SK-N-SH (cell line): ENCODE measurements around the gene BMP7. TPM values are rescaled to one million over a fixed set of nuclear protein-coding genes. Genes with fewer than 3 reads are reported as not detected.

ENCODE experiments used
- CTCF ChIA-PET: fragments of 300-600, 350-600 bp; formaldehyde crosslinking; extraction: SDS; loops from one replicate; lab custom pipeline; 2021; lab: Yijun Ruan, JAX
- POLR2A ChIA-PET: fragments of 350-600 bp; sonication (Branson Sonifier 250); formaldehyde crosslinking; extraction: SDS; loops from one replicate; lab custom pipeline; 2020; ENCODE audit warnings: antibody characterized with exemption, inconsistent platforms; lab: Yijun Ruan, JAX
- DNase-seq: peaks from one replicate; pipeline ENCODE4 v3.0.0; 2012
- H2AFZ ChIP-seq: fragments of 200-600 bp; sonication (generic); 2 replicates; pipeline ENCODE4 v1.8.1; 2016; ENCODE audit warnings: antibody characterized with exemption, mild to moderate bottlenecking, low read depth
- H3F3A ChIP-seq: fragments of 200-600 bp; sonication (generic); replicated peaks from 2 replicates; pipeline ENCODE3; 2016; ENCODE audit warnings: antibody characterized with exemption, mild to moderate bottlenecking; ENCODE audit not compliant: insufficient read depth
- H3K27ac ChIP-seq, 2 experiments: fragments of 200-500 bp in 1 of 2; fragments of 200-600 bp in 1 of 2; sonication (Bioruptor generic) in 1 of 2; sonication (generic), shearing (Covaris generic) in 1 of 2; 2 replicates each; pipeline versions ENCODE4 v1.5.1 to v1.6.1; 2014 to 2016; ENCODE audit warnings: low read depth in 2 of 2, inconsistent platforms in 1 of 2, low read length in 1 of 2, mild to moderate bottlenecking in 1 of 2, mixed read lengths in 1 of 2
- H3K27me3 ChIP-seq: fragments of 200-600 bp; sonication (generic), shearing (Covaris generic); 2 replicates; pipeline ENCODE4 v1.6.1; 2016; ENCODE audit warnings: mixed run types; ENCODE audit not compliant: insufficient read depth
- H3K36me3 ChIP-seq, 2 experiments: fragments of 200-500 bp in 1 of 2; fragments of 200-600 bp in 1 of 2; sonication (Bioruptor generic) in 1 of 2; sonication (generic) in 1 of 2; replicated peaks in 1 of 2; 2 replicates each; pipeline versions ENCODE3 to v1.5.1; 2014 to 2016; ENCODE audit warnings: low read length in 1 of 2, mild to moderate bottlenecking in 1 of 2; ENCODE audit not compliant: insufficient read depth in 2 of 2, control insufficient read depth in 1 of 2
- H3K4me1 ChIP-seq, 2 experiments: fragments of 200-500 bp in 1 of 2; fragments of 200-600 bp in 1 of 2; sonication (Bioruptor generic) in 1 of 2; sonication (generic), shearing (Covaris generic) in 1 of 2; 2 replicates each; pipeline versions ENCODE4 v1.5.1 to v1.6.1; 2014 to 2016; ENCODE audit warnings: low read depth in 1 of 2, low read length in 1 of 2, mixed run types in 1 of 2; ENCODE audit not compliant: insufficient read depth in 2 of 2, control insufficient read depth in 1 of 2
- H3K4me2 ChIP-seq: fragments of 200-600 bp; sonication (generic), shearing (Covaris generic); 2 replicates; pipeline ENCODE4 v1.6.1; 2017; ENCODE audit warnings: mixed run types
- H3K4me3 ChIP-seq, 2 experiments: fragments of 200-500 bp in 1 of 2; fragments of 200-600 bp in 1 of 2; sonication (Bioruptor generic) in 1 of 2; sonication (generic), shearing (Covaris generic) in 1 of 2; 2 replicates each; pipeline versions ENCODE4 v1.5.1 to v1.8.1; 2014 to 2016; ENCODE audit warnings: low read depth in 2 of 2, inconsistent platforms in 1 of 2, low read length in 1 of 2, mild to moderate bottlenecking in 1 of 2, mixed read lengths in 1 of 2, moderate library complexity in 1 of 2
- H3K79me2 ChIP-seq: fragments of 200-600 bp; sonication (generic); 2 replicates; pipeline ENCODE4 v1.8.1; 2017; ENCODE audit warnings: mild to moderate bottlenecking; ENCODE audit not compliant: insufficient read depth
- H3K9ac ChIP-seq: fragments of 200-600 bp; sonication (generic); 2 replicates; pipeline ENCODE4 v1.6.1; 2017; ENCODE audit warnings: mixed run types
- H3K9me2 ChIP-seq: fragments of 200-600 bp; sonication (generic); 2 replicates; pipeline ENCODE4 v1.6.1; 2017; ENCODE audit warnings: mixed run types
- H3K9me3 ChIP-seq: fragments of 200-600 bp; sonication (generic); 2 replicates; pipeline ENCODE4 v1.6.1; 2017; ENCODE audit warnings: mixed run types, mild to moderate bottlenecking, moderate library complexity
- H4K20me1 ChIP-seq: fragments of 200-600 bp; sonication (generic); 2 replicates; pipeline ENCODE4 v1.6.1; 2017; ENCODE audit warnings: mild to moderate bottlenecking, mixed run types; ENCODE audit not compliant: insufficient read depth
- CHD2 ChIP-seq: fragments of 150-350 bp; IDR thresholded peaks from 2 replicates; pipeline ENCODE4 v1.6.1; 2018; ENCODE audit warnings: low read length; ENCODE audit not compliant: partially characterized antibody
- EP300 ChIP-seq, 2 experiments: IDR thresholded peaks; 2 replicates each; pipeline versions ENCODE4 v1.4.0 to v1.6.1; 2012; ENCODE audit warnings: borderline replicate concordance in 1 of 2, low read depth in 1 of 2, low read length in 1 of 2
- FOXJ3 ChIP-seq: sonication (generic); formaldehyde crosslinking; IDR thresholded peaks from 2 replicates; pipeline ENCODE4 v1.5.1; 2020; ENCODE audit warnings: mild to moderate bottlenecking, missing genetic modification reagents
- GABPA ChIP-seq: IDR thresholded peaks from 2 replicates; pipeline ENCODE4 v1.4.0; 2012; ENCODE audit warnings: low read depth, mild to moderate bottlenecking
- MEF2A ChIP-seq: IDR thresholded peaks from 2 replicates; pipeline ENCODE4 v1.4.0; 2012; ENCODE audit warnings: low read depth, borderline replicate concordance
- NRF1 ChIP-seq: IDR thresholded peaks from 2 replicates; pipeline ENCODE4 v1.6.1; 2012; ENCODE audit warnings: low read depth, mild to moderate bottlenecking, low read length
- RFX5 ChIP-seq: IDR thresholded peaks from 2 replicates; pipeline ENCODE4 v1.6.1; 2012; ENCODE audit warnings: mild to moderate bottlenecking, improper control_type of control experiment, low read length
- SMC3 ChIP-seq: IDR thresholded peaks from 2 replicates; pipeline ENCODE4 v1.6.1; 2012; ENCODE audit warnings: low read depth, low read length, improper control_type of control experiment
- TAF1 ChIP-seq: IDR thresholded peaks from 2 replicates; pipeline ENCODE4 v1.6.1; 2012; ENCODE audit warnings: low read depth, mild to moderate bottlenecking, low read length, moderate library complexity, borderline replicate concordance
- WGBS: methylation state at CpG from one replicate; pipeline ENCODE4 v1.1.6; 2017; ENCODE audit warnings: low lambda C conversion rate; 5-methylcytosine and 5-hydroxymethylcytosine counted together
- polyA plus RNA-seq, 3 experiments: library from polyadenylated mRNA; depleted of rRNA; stranded (reverse); fragments of >200 nt; gene quantifications; 2 replicates each; pipeline ENCODE4 v1.2.3, GENCODE V29; 2012
- TF ChIP-seq, protein P1 (sequence below): IDR thresholded peaks from 2 replicates; pipeline ENCODE4 v1.4.0; 2012; ENCODE audit warnings: low read depth, borderline replicate concordance

The BMP7 gene
- polyA plus RNA-seq, 1 of the 3 experiments (the other 2 are of a cell fraction), result not detected

DNA sequence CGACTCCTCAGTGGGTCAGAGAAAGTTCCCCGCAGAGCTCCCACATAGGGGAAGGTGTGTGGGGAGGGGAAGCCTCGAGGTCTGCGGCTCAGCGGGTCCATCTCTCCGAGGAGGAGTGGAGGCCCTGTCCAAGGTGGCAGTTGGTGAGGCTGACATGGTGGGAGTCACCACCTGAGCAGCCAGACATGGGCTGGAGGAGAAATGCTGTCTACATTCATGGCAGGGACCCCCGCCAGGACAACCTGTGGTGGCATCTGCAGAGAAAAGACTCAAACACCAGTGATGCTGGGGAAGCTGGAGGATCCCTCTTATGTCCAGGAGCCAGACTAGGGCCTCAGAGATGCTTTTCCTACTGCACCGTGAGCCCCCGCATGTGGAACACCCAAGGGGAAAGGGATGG lies 49.8 kb downstream of the BMP7 start:
- POLR2A ChIA-PET, result no interaction called here
- H3K9ac ChIP-seq, result no peak overlapping the region
- no peak for DNase-seq
- no peak for TF ChIP-seq TAF1
- H3F3A ChIP-seq, result no peaks in the 10 kb centered on the region
- no CpG with 5 or more reads among the region's 9 CpGs for WGBS
- H3K9me2 ChIP-seq, result no peaks in the 10 kb centered on the region
- CTCF ChIA-PET, result no interaction called here
- H3K27ac ChIP-seq, result no peak overlapping the region
- H2AFZ ChIP-seq, result no peak overlapping the region
- no peaks in the 10 kb centered on the region for H3K79me2 ChIP-seq
- no peak overlapping the region for H3K4me2 ChIP-seq
- H3K4me3 ChIP-seq, result no peak overlapping the region
- no peaks in the 10 kb centered on the region for H3K27me3 ChIP-seq
- no peaks in the 10 kb centered on the region for H3K36me3 ChIP-seq
- H4K20me1 ChIP-seq, result no peaks in the 10 kb centered on the region
- H3K9me3 ChIP-seq, result no peaks in the 10 kb centered on the region
- H3K4me1 ChIP-seq, result peaks cover 0 to 28% of the 10 kb centered on the region in 2 experiments; a peak in 1 of 4 replicates

DNA sequence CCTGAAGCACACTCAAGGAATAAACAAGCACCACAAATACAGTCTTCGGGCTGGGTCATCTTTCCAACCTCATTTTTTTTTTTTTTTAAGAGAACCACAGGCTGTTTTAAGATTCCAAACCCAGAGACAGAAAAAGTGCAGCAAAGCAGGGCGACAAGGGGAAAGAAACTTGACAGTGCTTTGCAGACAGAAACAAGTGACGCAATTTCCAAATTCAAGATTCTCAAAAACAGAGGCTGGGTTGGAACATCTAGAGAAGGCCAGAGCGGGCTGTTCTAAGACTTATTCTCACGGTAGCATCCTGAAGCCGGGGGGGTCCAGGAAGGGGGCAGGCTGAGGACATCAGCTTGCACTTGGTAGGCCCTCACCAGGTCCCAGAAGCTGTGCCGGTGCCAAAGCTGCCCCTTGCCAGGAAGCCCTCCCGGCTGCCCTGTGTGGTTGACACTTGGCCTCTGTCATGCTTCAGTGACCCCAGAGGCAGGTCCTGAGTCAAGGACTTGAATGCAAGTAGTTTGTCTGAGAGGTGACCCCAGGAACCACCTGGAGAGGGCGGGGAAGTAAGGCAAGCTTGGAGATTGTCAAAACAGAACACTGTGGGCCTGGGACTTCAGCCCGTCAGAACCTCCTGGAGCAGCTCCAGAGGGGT lies 50.5 kb downstream of the BMP7 start:
- H3K4me3 ChIP-seq, result no peak overlapping the region
- ChIA-PET CTCF (interaction anchor here (1.4 kb wide), 1 partner anchor 118 kb away, joined by 3 read pairs; no protein-coding TSS in a partner anchor), POLR2A (no interaction called here)
- no peak overlapping the region for H3K9ac ChIP-seq
- TF ChIP-seq SMC3 (no peak), RFX5 (no peak), EP300 (IDR thresholded peaks at IDR 0.05; ENCODE audit: borderline replicate concordance in 1 of 2, low read depth in 1 of 2, low read length in 1 of 2) (no peak), FOXJ3 (no peak), NRF1 (no peak)
- TF ChIP-seq, protein P1, sequence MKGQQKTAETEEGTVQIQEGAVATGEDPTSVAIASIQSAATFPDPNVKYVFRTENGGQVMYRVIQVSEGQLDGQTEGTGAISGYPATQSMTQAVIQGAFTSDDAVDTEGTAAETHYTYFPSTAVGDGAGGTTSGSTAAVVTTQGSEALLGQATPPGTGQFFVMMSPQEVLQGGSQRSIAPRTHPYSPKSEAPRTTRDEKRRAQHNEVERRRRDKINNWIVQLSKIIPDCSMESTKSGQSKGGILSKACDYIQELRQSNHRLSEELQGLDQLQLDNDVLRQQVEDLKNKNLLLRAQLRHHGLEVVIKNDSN, result no peak
- no peak overlapping the region for H2AFZ ChIP-seq
- H3K9me3 ChIP-seq, result no peaks in the 10 kb centered on the region
- H3F3A ChIP-seq, result no peaks in the 10 kb centered on the region
- no peaks in the 10 kb centered on the region for H4K20me1 ChIP-seq
- H3K36me3 ChIP-seq, result no peaks in the 10 kb centered on the region
- no peaks in the 10 kb centered on the region for H3K79me2 ChIP-seq
- 42% methylated on average over 8 of the region's 10 CpGs for WGBS
- H3K9me2 ChIP-seq, result no peaks in the 10 kb centered on the region
- peaks cover 0 to 25% of the 10 kb centered on the region in 2 experiments; a peak in 1 of 4 replicates for H3K4me1 ChIP-seq
- no peak overlapping the region for H3K4me2 ChIP-seq
- H3K27me3 ChIP-seq, result no peaks in the 10 kb centered on the region
- no peak overlapping the region for H3K27ac ChIP-seq
- DNase-seq, result no peak

DNA sequence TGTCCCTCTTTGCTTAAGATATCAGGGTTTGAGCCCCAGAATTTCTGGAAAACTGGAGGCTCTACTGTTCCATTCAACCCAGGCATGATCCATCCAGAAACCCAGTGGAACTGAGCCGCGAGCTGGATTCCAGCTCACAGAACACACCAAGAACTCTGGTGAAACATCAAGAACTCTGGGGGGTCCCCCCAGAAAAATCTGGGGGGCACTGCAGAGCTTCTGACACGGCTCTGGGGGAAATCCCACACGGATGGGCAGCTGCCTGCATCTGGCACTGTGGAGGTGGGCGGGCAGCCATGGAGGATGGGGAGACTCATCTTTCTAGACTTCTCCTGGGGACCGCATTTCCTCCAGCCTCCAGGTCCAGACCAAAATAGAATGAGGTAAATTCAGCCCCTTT lies 51.0 kb downstream of the BMP7 start:
- TF ChIP-seq MEF2A (no peak), GABPA (no peak), EP300 (IDR thresholded peaks at IDR 0.05; ENCODE audit: borderline replicate concordance in 1 of 2, low read depth in 1 of 2, low read length in 1 of 2) (no peak), CHD2 (no peak)
- TF ChIP-seq, protein P1, result no peak
- Histone ChIP-seq H3K4me2 (no peak overlapping the region), H3K27ac (no peak overlapping the region), H2AFZ (no peak overlapping the region), H3K9me2 (no peaks in the 10 kb centered on the region), H4K20me1 (no peaks in the 10 kb centered on the region), H3K4me1 (peaks cover 0 to 20% of the 10 kb centered on the region in 2 experiments; a peak in 1 of 4 replicates), H3F3A (no peaks in the 10 kb centered on the region), H3K36me3 (no peaks in the 10 kb centered on the region), H3K9me3 (no peaks in the 10 kb centered on the region), H3K27me3 (no peaks in the 10 kb centered on the region), H3K9ac (no peak overlapping the region), H3K79me2 (no peaks in the 10 kb centered on the region), H3K4me3 (no peak overlapping the region)
- CTCF ChIA-PET, result interaction anchor here (0.6 to 1.4 kb wide), 3 partner anchors 10 to 167 kb away, joined by 3 read pairs; no protein-coding TSS in a partner anchor
- 87% methylated on average over 3 of the region's 6 CpGs for WGBS
- POLR2A ChIA-PET, result no interaction called here
- DNase-seq, result no peak
